Left renal pelvis (tissue), 4 donors: ENCODE measurements around the gene ATAD5. TPM values are rescaled to one million over a fixed set of nuclear protein-coding genes. Genes with fewer than 3 reads are reported as not detected.
"Not testable (repeated sequence)": the region's sequence is repeated elsewhere in the genome, so short reads cannot be mapped to it uniquely, and the experiment has no call there.

Source experiments
- DNase-seq, 4 donors: peaks; one replicate each; pipeline ENCODE4 v3.0.0-alpha.2; 2013; ENCODE audit warnings: low read depth in 4 of 4, low spot score in 3 of 4
- polyA plus RNA-seq, 4 donors: library from polyadenylated mRNA; unstranded; fragments of 120-200 nt; gene quantifications; one replicate each; pipeline ENCODE4 v1.2.1, GENCODE V29; 2013; ENCODE audit not compliant: insufficient read length in 4 of 4

Gene ATAD5
- polyA plus RNA-seq, result 1 to 10 TPM; 5.2 to 8.5 (median 7.1) TPM

GRCh38 chr17:30831663-30832437 is at the start of gene ATAD5:
Gene ATAD5 (plus strand): TSS chr17:30831966. CDS start chr17:30832348, 382 bp downstream.
- peak; percentile 78 to 84 (median 81) for DNase-seq

GRCh38 chr17:30782206-30782605 is 49.6 kb upstream of the ATAD5 start:
- DNase-seq, result no peak

- no peak for DNase-seq
Measured at GRCh38 chr17:30788918-30789317, 42.8 kb upstream of the ATAD5 start.

GRCh38 chr17:30790279-30790678 is 41.5 kb upstream of the ATAD5 start:
- no peak for DNase-seq

GRCh38 chr17:30793282-30793977 is 38.3 kb upstream of the ATAD5 start:
- DNase-seq, result no peak

GRCh38 chr17:30794372-30794771 is 37.4 kb upstream of the ATAD5 start:
- DNase-seq, result no peak

GRCh38 chr17:30796016-30796415 is 35.8 kb upstream of the ATAD5 start:
- no peak for DNase-seq

- DNase-seq, result no peak
Measured at GRCh38 chr17:30801671-30802070, 30.1 kb upstream of the ATAD5 start.

GRCh38 chr17:30805944-30806456 is 25.8 kb upstream of the ATAD5 start:
- no peak for DNase-seq

GRCh38 chr17:30807896-30808295 is 23.9 kb upstream of the ATAD5 start:
- DNase-seq, result no peak

- no peak for DNase-seq
Measured at GRCh38 chr17:30808785-30809286, 22.9 kb upstream of the ATAD5 start.

- DNase-seq, result no peak
Measured at GRCh38 chr17:30809867-30810266, 21.9 kb upstream of the ATAD5 start.

GRCh38 chr17:30812218-30813177 is 19.3 kb upstream of the ATAD5 start:
- no peak for DNase-seq

- DNase-seq, result not testable (repeated sequence)
Measured at GRCh38 chr17:30814236-30814635, 17.5 kb upstream of the ATAD5 start.

GRCh38 chr17:30814860-30815259 is 16.9 kb upstream of the ATAD5 start:
- DNase-seq, result not testable (repeated sequence)

- no peak for DNase-seq
Measured at GRCh38 chr17:30816165-30816564, 15.6 kb upstream of the ATAD5 start.

- DNase-seq, result no peak
Measured at GRCh38 chr17:30819971-30820705, 11.6 kb upstream of the ATAD5 start.

- DNase-seq, result no peak
Measured at GRCh38 chr17:30821871-30822723, 9.7 kb upstream of the ATAD5 start.

- DNase-seq, result not testable (repeated sequence)
Measured at GRCh38 chr17:30822919-30823318, 8.8 kb upstream of the ATAD5 start.
